CD4-positive, CD25-positive, alpha-beta regulatory T cell (primary cell): Measurements from ENCODE around the gene ALK. TPM values are rescaled to one million over a fixed set of nuclear protein-coding genes. Genes with fewer than 3 reads are reported as not detected.
A peak's percentile ranks its signal among the peaks of the same experiment; 100 is the strongest.

Source experiments
- ATAC-seq, 2 donors: fragments of 150-1000 bp; cut with Tn5 transposase; one replicate each; pipeline ENCODE4 v1.10.0; 2021; ENCODE audit warnings: low read depth in 2 of 2, moderate number of reproducible peaks in 2 of 2, moderate library complexity in 1 of 2
- DNase-seq, 3 donors: peaks; one replicate each; pipeline versions ENCODE4 v3.0.0 to v3.0.0-alpha.2; 2012 to 2022; ENCODE audit warnings: mixed read lengths in 1 of 3
- H3K27ac ChIP-seq: one replicate; pipeline ENCODE4 v1.7.0; 2013; ENCODE audit warnings: mild to moderate bottlenecking, low read length; ENCODE audit not compliant: insufficient read depth, poor library complexity, severe bottlenecking
- H3K27me3 ChIP-seq: one replicate; pipeline ENCODE4 v1.7.0; 2013; ENCODE audit warnings: low read length; ENCODE audit not compliant: control insufficient read depth, insufficient read depth
- H3K36me3 ChIP-seq: one replicate; pipeline ENCODE4 v1.7.0; 2013; ENCODE audit warnings: mild to moderate bottlenecking, low read length, moderate library complexity; ENCODE audit not compliant: control insufficient read depth, insufficient read depth
- H3K4me1 ChIP-seq: 2 replicates; pipeline ENCODE4 v1.7.0; 2013; ENCODE audit warnings: mild to moderate bottlenecking, low read length; ENCODE audit not compliant: insufficient read depth, control insufficient read depth, poor library complexity, severe bottlenecking
- H3K4me3 ChIP-seq: one replicate; pipeline ENCODE4 v1.7.0; 2013; ENCODE audit warnings: low read depth, mild to moderate bottlenecking, low read length, moderate library complexity
- H3K9me3 ChIP-seq, 2 experiments: 1 replicate in 1 of 2; 2 replicates in 1 of 2; pipeline ENCODE4 v1.7.0; 2013; ENCODE audit warnings: low read length in 2 of 2, mild to moderate bottlenecking in 1 of 2, moderate library complexity in 1 of 2; ENCODE audit not compliant: control insufficient read depth in 2 of 2
- H3K27ac Mint-ChIP-seq, 3 donors: one replicate each; pipeline ENCODE4 v1.8.0; 2020 to 2022; ENCODE audit warnings: mild to moderate bottlenecking in 3 of 3, mixed read lengths in 3 of 3, moderate library complexity in 2 of 3
- H3K27me3 Mint-ChIP-seq: one replicate; pipeline ENCODE4 v1.8.0; 2022; ENCODE audit warnings: mild to moderate bottlenecking, mixed read lengths
- H3K36me3 Mint-ChIP-seq: one replicate; pipeline ENCODE4 v1.8.0; 2020; ENCODE audit warnings: mixed read lengths
- H3K4me1 Mint-ChIP-seq, 4 donors: one replicate each; pipeline ENCODE4 v1.8.0; 2020 to 2022; ENCODE audit warnings: mixed read lengths in 4 of 4, mild to moderate bottlenecking in 1 of 4
- H3K4me3 Mint-ChIP-seq, 4 donors: one replicate each; pipeline ENCODE4 v1.8.0; 2020 to 2022; ENCODE audit warnings: mild to moderate bottlenecking in 4 of 4, mixed read lengths in 4 of 4, moderate library complexity in 3 of 4
- H3K9me3 Mint-ChIP-seq, 7 donors: one replicate each; pipeline ENCODE4 v1.8.0; 2020 to 2022; ENCODE audit warnings: mixed read lengths in 7 of 7, mild to moderate bottlenecking in 3 of 7, moderate library complexity in 2 of 7
- polyA plus RNA-seq, 4 donors: library from polyadenylated mRNA; unstranded; fragments of 300-500 nt; fragmentation: Illumina TruSeq; gene quantifications; one replicate each; pipeline ENCODE4 v1.2.3, GENCODE V29; 2021
- total RNA-seq: library from RNA; stranded (reverse); gene quantifications from one replicate; pipeline ENCODE4 v1.2.3, GENCODE V29; 2022

ALK gene
- total and polyA plus RNA-seq, 5 donors from 2014 or later, result not detected

GRCh38 chr2:29469516-29469915, 451.9 kb downstream of the ALK start:
- H3K36me3 Mint-ChIP-seq, result no peaks in the 10 kb centered on the region
- no peaks in the 10 kb centered on the region for H3K27me3 ChIP-seq
- peaks cover 4% of the 10 kb centered on the region for H3K27me3 Mint-ChIP-seq
- ATAC-seq, result no peak
- H3K9me3 ChIP-seq, result peaks cover 6% of the 10 kb centered on the region in 2 experiments
- H3K4me1 Mint-ChIP-seq, result peaks cover 0 to 2% (median 0%) of the 10 kb centered on the region in 4 donors
- DNase-seq, result no peak
- no peak overlapping the region for H3K4me3 Mint-ChIP-seq
- H3K4me3 ChIP-seq, result no peak overlapping the region
- H3K9me3 Mint-ChIP-seq, result peaks cover 0 to 17% (median 12%) of the 10 kb centered on the region in 7 donors
- no peak overlapping the region for H3K27ac ChIP-seq
- no peak overlapping the region for H3K27ac Mint-ChIP-seq
- H3K36me3 ChIP-seq, result no peaks in the 10 kb centered on the region
- no peaks in the 10 kb centered on the region for H3K4me1 ChIP-seq

- no peaks in the 10 kb centered on the region for H3K36me3 ChIP-seq
- Mint-ChIP-seq H3K4me3 (no peak overlapping the region), H3K36me3 (no peaks in the 10 kb centered on the region), H3K27me3 (no peaks in the 10 kb centered on the region), H3K27ac (no peak overlapping the region), H3K9me3 (peaks cover 0 to 3% (median 1%) of the 10 kb centered on the region in 7 donors), H3K4me1 (peaks cover 0 to 2% (median 0%) of the 10 kb centered on the region in 4 donors)
- no peaks in the 10 kb centered on the region for H3K4me1 ChIP-seq
- no peak overlapping the region for H3K4me3 ChIP-seq
- H3K27ac ChIP-seq, result no peak overlapping the region
- no peaks in the 10 kb centered on the region for H3K9me3 ChIP-seq
- H3K27me3 ChIP-seq, result no peaks in the 10 kb centered on the region
- DNase-seq (no peak), ATAC-seq (no peak)
Measured at GRCh38 chr2:29463181-29463900, 458.0 kb downstream of the ALK start.

- no peaks in the 10 kb centered on the region for H3K9me3 ChIP-seq
- H3K27ac ChIP-seq, result no peak overlapping the region
- no peaks in the 10 kb centered on the region for H3K36me3 Mint-ChIP-seq
- no peak overlapping the region for H3K27ac Mint-ChIP-seq
- H3K4me1 ChIP-seq, result no peaks in the 10 kb centered on the region
- H3K4me1 Mint-ChIP-seq, result peaks cover 0 to 2% (median 0%) of the 10 kb centered on the region in 4 donors
- H3K27me3 ChIP-seq, result no peaks in the 10 kb centered on the region
- H3K4me3 Mint-ChIP-seq, result no peak overlapping the region
- H3K27me3 Mint-ChIP-seq, result no peaks in the 10 kb centered on the region
- DNase-seq (no peak), ATAC-seq (no peak)
- H3K36me3 ChIP-seq, result no peaks in the 10 kb centered on the region
- no peak overlapping the region for H3K4me3 ChIP-seq
- peaks cover 0 to 3% (median 1%) of the 10 kb centered on the region in 7 donors for H3K9me3 Mint-ChIP-seq
Measured at GRCh38 chr2:29462293-29462692, 459.1 kb downstream of the ALK start.

- Mint-ChIP-seq H3K36me3 (no peaks in the 10 kb centered on the region), H3K9me3 (peaks cover 0 to 4% (median 0%) of the 10 kb centered on the region in 7 donors), H3K27ac (no peak overlapping the region), H3K27me3 (peaks cover 4% of the 10 kb centered on the region), H3K4me3 (no peak overlapping the region), H3K4me1 (no peaks in the 10 kb centered on the region)
- Histone ChIP-seq H3K4me1 (no peaks in the 10 kb centered on the region), H3K4me3 (no peak overlapping the region), H3K27ac (no peak overlapping the region), H3K9me3 (no peaks in the 10 kb centered on the region), H3K27me3 (no peaks in the 10 kb centered on the region), H3K36me3 (no peaks in the 10 kb centered on the region)
- no peak for ATAC-seq
- DNase-seq, result no peak
Measured at GRCh38 chr2:29460190-29460589, 461.2 kb downstream of the ALK start.

GRCh38 chr2:29459445-29460179, 461.8 kb downstream of the ALK start:
- H3K9me3 Mint-ChIP-seq, result peaks cover 0 to 4% (median 0%) of the 10 kb centered on the region in 7 donors
- DNase-seq (no peak), ATAC-seq (no peak)
- Histone ChIP-seq H3K4me3 (no peak overlapping the region), H3K9me3 (no peaks in the 10 kb centered on the region), H3K27ac (no peak overlapping the region), H3K36me3 (no peaks in the 10 kb centered on the region), H3K27me3 (no peaks in the 10 kb centered on the region), H3K4me1 (no peaks in the 10 kb centered on the region)
- H3K36me3 Mint-ChIP-seq, result no peaks in the 10 kb centered on the region
- H3K4me1 Mint-ChIP-seq, result no peaks in the 10 kb centered on the region
- no peak overlapping the region for H3K27ac Mint-ChIP-seq
- H3K4me3 Mint-ChIP-seq, result no peak overlapping the region
- peaks cover 4% of the 10 kb centered on the region for H3K27me3 Mint-ChIP-seq

GRCh38 chr2:29456429-29456828, 465.0 kb downstream of the ALK start:
- Histone ChIP-seq H3K4me1 (no peaks in the 10 kb centered on the region), H3K4me3 (no peak overlapping the region), H3K36me3 (no peaks in the 10 kb centered on the region), H3K9me3 (no peaks in the 10 kb centered on the region), H3K27me3 (peaks cover 3% of the 10 kb centered on the region), H3K27ac (no peak overlapping the region)
- ATAC-seq, result no peak
- Mint-ChIP-seq H3K27me3 (peaks cover 4% of the 10 kb centered on the region), H3K4me1 (no peaks in the 10 kb centered on the region), H3K27ac (no peak overlapping the region), H3K9me3 (peaks cover 0 to 2% (median 0%) of the 10 kb centered on the region in 7 donors), H3K36me3 (no peaks in the 10 kb centered on the region), H3K4me3 (no peak overlapping the region)
- no peak for DNase-seq

GRCh38 chr2:29455200-29455860, 466.1 kb downstream of the ALK start:
- Mint-ChIP-seq H3K4me3 (no peak overlapping the region), H3K4me1 (no peaks in the 10 kb centered on the region), H3K27me3 (peaks cover 4% of the 10 kb centered on the region), H3K36me3 (no peaks in the 10 kb centered on the region), H3K9me3 (peaks cover 0 to 2% (median 0%) of the 10 kb centered on the region in 7 donors), H3K27ac (peak overlapping the region in 1 of 3 donors; percentile 67)
- no peaks in the 10 kb centered on the region for H3K9me3 ChIP-seq
- no peak overlapping the region for H3K27ac ChIP-seq
- ATAC-seq (no peak), DNase-seq (no peak)
- no peak overlapping the region for H3K4me3 ChIP-seq
- no peaks in the 10 kb centered on the region for H3K4me1 ChIP-seq
- H3K27me3 ChIP-seq, result peaks cover 3% of the 10 kb centered on the region
- no peaks in the 10 kb centered on the region for H3K36me3 ChIP-seq
